Measurements from ENCODE around the gene ARL8B. TPM values are rescaled to one million over a fixed set of nuclear protein-coding genes. Genes with fewer than 3 reads are reported as not detected.

The ARL8B gene
- total and polyA plus RNA-seq, 3 donors from 2014 or later: 50.1 to 60.4 (median 54.5) TPM

DNA sequence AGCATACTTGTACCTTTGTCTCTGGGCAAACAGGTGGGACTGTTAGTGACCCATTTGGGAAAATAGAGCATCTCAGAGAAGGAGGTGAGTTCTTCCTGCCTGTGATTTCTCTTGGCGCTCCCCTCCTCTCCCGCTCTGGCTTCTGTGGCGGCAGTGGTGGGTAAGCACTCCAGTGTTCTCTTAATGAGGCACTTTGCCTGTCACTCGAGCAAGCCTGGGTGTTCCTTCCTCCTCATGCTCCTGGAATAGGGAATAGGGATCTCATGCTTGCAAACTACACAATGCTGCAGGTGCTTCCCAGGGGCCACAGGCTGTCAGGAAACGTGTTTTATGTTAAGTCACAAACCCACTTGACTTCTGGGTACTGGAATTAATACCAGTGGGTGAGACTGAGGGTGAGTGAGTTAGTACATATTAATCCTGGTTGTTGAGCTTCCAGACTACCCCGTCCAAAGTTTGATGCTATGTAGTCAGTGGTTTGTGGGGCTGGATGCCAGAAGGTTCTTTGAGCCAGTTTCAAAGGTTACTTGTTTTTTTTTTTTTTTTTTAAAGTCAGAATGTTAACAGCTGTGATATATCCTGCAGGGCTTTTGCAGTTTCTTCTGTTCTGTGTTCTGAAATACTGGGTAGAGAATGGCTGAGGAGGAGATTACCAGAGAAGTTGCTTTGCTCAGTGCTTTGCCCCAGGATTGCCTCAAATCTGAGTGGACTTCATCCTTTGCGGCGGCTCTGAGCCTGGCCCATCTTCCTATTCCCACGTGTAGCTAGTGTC is 95.9 kb downstream of the ARL8B start:
- Histone ChIP-seq H3K27me3 (no peaks in the 10 kb centered on the region), H3K36me3 (ENCODE audit: low read depth, missing control alignments) (no peaks in the 10 kb centered on the region), H3K27ac (no peak overlapping the region), H3K4me3 (no peak overlapping the region), H3K9me3 (no peaks in the 10 kb centered on the region), H3K4me1 (no peaks in the 10 kb centered on the region)
- intact Hi-C loops (cut with DNase I; ENCODE audit: low total_unique reads): no loop called here
- TF ChIP-seq POLR2A (IDR thresholded peaks at IDR 0.05): no peak
- TF ChIP-seq, protein P1, sequence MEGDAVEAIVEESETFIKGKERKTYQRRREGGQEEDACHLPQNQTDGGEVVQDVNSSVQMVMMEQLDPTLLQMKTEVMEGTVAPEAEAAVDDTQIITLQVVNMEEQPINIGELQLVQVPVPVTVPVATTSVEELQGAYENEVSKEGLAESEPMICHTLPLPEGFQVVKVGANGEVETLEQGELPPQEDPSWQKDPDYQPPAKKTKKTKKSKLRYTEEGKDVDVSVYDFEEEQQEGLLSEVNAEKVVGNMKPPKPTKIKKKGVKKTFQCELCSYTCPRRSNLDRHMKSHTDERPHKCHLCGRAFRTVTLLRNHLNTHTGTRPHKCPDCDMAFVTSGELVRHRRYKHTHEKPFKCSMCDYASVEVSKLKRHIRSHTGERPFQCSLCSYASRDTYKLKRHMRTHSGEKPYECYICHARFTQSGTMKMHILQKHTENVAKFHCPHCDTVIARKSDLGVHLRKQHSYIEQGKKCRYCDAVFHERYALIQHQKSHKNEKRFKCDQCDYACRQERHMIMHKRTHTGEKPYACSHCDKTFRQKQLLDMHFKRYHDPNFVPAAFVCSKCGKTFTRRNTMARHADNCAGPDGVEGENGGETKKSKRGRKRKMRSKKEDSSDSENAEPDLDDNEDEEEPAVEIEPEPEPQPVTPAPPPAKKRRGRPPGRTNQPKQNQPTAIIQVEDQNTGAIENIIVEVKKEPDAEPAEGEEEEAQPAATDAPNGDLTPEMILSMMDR (IDR thresholded peaks at IDR 0.05): no peak
- 75 to 76% methylated on average over 9 of the region's 9 CpGs for WGBS, 2 donors
- DNase-seq: peak; percentile 21

DNA sequence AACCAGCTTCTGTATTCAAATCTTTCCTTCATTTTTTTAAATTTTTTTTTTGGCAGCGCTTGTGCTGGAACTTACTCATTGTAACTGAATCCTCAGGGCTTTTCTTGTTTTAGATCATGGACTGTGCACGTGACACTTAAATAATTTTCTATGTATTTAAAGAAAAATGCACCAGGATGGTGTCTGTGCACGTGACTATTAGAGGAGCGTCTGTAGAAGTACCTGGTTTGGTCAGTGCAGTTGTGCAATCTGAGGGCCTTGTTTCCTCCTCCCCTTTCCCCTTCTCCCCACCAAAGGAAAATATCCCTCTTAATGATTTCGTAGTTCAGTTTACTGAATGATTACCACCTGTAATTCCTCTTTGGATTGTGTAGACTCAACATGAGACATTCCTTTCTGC is 96.7 kb downstream of the ARL8B start:
- no peak overlapping the region for H3K27ac ChIP-seq
- H3K4me3 ChIP-seq: no peak overlapping the region
- H3K4me1 ChIP-seq: no peaks in the 10 kb centered on the region
- DNase-seq: no peak
- H3K36me3 ChIP-seq (ENCODE audit: low read depth, missing control alignments): no peaks in the 10 kb centered on the region
- TF ChIP-seq POLR2A (IDR thresholded peaks at IDR 0.05): no peak
- TF ChIP-seq, protein P1 (IDR thresholded peaks at IDR 0.05): no peak
- no peaks in the 10 kb centered on the region for H3K27me3 ChIP-seq
- no peaks in the 10 kb centered on the region for H3K9me3 ChIP-seq
- 79% methylated on average over 5 of the region's 5 CpGs for WGBS, 2 donors
- intact Hi-C loops (cut with DNase I; ENCODE audit: low total_unique reads): no loop called here

DNA sequence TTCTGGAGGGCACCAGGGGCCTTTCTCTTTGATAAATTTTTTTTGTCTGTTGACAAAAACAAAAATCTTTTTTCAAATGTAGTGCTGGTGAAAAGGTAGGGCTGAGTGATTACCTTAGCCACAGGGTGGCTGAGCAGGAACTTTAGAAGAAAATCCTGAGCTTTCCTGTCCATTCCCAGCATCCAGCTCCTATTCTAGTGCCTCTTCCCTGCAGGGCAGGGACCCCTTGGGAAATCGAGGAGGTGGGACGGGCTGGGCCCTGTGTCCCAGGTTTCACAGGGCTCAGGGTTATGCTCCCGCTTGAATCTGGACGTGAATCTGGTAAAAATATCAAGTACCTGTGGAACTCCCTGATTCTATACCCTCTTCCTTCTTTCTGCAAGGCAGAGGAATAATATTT is 97.1 kb downstream of the ARL8B start:
- intact Hi-C loops (cut with DNase I; ENCODE audit: low total_unique reads): no loop called here
- H3K4me3 ChIP-seq: no peak overlapping the region
- H3K27ac ChIP-seq: no peak overlapping the region
- H3K27me3 ChIP-seq: no peaks in the 10 kb centered on the region
- WGBS, 2 donors: 84 to 90% methylated on average over 4 of the region's 4 CpGs
- no peaks in the 10 kb centered on the region for H3K4me1 ChIP-seq
- H3K9me3 ChIP-seq: no peaks in the 10 kb centered on the region
- no peaks in the 10 kb centered on the region for H3K36me3 ChIP-seq (ENCODE audit: low read depth, missing control alignments)
- DNase-seq: no peak
- no peak for TF ChIP-seq POLR2A (IDR thresholded peaks at IDR 0.05)
- TF ChIP-seq, protein P1 (IDR thresholded peaks at IDR 0.05): no peak

DNA sequence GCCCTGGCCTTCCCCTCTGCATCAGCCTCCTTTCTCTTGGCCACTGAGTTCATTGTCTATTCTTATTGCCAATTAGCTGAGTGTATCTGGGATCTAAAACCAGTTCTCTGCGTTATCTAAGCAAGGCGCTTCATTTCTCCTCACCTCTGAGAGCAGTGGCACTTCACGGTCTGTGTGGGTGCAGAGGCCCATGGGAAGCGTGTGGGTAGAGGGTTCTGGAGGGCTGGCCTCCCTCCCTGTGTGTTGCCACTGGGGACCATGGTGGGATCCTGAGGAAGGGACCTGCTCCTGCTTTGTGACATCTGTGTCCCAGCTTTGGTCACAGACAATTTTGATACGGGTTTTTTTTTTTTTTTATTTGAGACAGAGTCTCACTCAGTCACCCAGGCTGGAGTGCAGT is 98.1 kb downstream of the ARL8B start:
- no peaks in the 10 kb centered on the region for H3K27me3 ChIP-seq
- no peaks in the 10 kb centered on the region for H3K9me3 ChIP-seq
- no peak overlapping the region for H3K4me3 ChIP-seq
- no peaks in the 10 kb centered on the region for H3K4me1 ChIP-seq
- H3K27ac ChIP-seq: no peak overlapping the region
- TF ChIP-seq, protein P1 (IDR thresholded peaks at IDR 0.05): no peak
- no peak for TF ChIP-seq POLR2A (IDR thresholded peaks at IDR 0.05)
- intact Hi-C loops (cut with DNase I; ENCODE audit: low total_unique reads): no loop called here
- 57 to 60% methylated on average over 5 of the region's 5 CpGs for WGBS, 2 donors
- no peaks in the 10 kb centered on the region for H3K36me3 ChIP-seq (ENCODE audit: low read depth, missing control alignments)
- DNase-seq: no peak

Measured in testis (tissue), 3 donors.